GM18511 (cell line): ENCODE results near the gene BANF1.
A peak's percentile ranks its signal among the peaks of the same experiment; 100 is the strongest.

Experiments used
- ATAC-seq: cut with Tn5 transposase; IDR thresholded peaks from one replicate; pipeline ENCODE4 v1.9.1; 2021; ENCODE audit warnings: mild to moderate bottlenecking, moderate library complexity; ENCODE audit not compliant: unreplicated experiment

Gene BANF1, protein sequence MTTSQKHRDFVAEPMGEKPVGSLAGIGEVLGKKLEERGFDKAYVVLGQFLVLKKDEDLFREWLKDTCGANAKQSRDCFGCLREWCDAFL

DNA sequence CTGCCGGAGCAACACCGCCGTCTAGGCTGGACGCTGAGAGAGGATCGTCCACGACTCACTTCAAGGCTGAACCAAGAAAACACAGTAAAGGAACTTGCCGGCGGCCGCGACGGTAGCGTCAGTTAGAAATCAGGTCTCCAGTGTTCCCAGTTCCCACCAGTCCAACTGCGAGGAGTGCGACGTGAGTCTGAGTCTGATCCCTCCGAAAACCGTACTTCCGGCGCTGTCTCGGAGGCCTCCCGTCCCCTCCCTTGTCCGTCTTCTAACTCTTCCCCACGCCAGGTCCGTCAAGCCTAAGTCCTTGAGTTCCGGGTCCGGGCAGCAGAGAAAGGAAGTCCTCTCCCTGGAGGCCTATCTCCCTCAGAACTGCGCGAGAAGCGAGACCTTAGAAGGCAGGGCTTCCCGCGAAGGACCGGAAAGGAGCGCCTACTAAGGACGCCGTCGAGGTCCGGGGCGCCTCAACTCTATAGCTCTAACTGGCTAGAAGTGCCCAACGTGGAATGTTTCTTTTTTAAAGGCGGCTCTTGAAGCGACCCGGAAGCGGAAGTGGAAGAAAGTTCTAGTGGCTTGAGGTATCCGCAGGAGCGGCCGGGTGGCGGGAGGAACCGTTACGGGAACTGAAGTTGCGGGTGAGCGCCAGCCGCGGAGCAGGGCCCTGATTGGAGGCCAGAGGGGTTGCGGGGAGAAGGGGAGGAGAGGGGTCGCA, at the start of gene BANF1, which contains the start of gene EIF1AD:
BANF1 (plus strand) TSS at position 562 of the 706 bp plus-strand sequence. CDS start 748 bp downstream, outside the sequence.
EIF1AD (minus strand) TSS at position 216 of the 706 bp plus-strand sequence. CDS start 1,768 bp downstream, outside the sequence.
- peak; percentile 94 for ATAC-seq

DNA sequence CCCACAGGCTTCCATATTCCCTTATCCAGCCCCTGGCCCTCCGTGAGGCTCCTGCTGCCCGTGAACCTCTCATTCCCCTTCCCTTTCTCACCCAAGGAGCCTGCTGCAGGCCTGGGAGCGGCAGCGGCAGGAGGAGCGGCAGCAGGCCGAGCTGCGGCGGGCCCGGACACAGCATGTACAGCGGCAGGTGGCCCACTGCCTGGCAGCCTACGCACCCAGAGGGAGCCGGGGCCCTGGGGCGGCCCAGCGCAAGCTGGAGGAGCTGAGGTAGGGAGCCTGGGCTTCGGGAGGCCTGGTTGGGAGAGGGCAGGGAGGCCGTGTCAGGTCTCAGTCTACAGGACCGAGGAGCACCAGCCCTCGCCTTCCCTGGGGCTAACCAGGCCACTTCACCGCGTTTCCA, 48.8 kb upstream of the BANF1 start:
- no peak for ATAC-seq

DNA sequence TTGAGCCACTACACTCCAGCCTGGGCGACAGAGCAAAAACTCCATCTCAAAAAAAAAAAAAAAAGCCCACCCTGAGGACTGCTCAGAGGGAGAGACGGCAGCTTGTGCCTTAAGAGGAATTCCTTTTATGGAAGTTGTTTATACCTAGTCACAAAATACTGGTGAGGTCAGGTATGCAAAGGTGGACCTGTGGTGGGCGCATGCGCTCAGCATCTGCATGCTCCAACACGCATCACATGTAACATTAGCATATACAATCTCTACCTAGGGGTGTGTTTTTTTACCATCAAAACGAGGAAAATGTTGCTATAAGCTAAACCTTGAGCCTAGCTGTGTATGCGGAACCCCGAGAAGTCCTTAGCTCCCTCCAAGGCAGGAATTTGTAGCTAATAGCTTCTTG, 47.5 kb upstream of the BANF1 start:
- ATAC-seq: no peak

DNA sequence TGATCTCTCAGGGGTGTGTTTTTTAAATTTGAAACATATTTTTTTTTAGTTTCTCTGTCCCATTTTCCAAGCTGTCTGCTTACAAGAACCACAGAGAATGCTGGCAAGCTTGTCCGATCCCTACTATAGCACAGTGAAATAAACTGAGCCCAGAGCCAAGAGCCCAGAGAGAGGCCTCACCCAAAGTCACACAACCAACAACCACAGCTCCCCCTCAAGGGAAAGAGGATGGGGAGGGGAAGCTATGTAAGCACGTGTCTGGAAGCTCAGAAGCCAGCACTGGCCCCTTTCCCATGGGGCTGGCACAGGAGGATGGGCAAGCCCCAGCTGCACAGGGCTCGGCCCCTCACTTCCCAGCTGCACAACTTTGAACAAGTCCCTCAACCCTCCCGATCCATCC, 44.0 kb upstream of the BANF1 start:
- no peak for ATAC-seq

DNA sequence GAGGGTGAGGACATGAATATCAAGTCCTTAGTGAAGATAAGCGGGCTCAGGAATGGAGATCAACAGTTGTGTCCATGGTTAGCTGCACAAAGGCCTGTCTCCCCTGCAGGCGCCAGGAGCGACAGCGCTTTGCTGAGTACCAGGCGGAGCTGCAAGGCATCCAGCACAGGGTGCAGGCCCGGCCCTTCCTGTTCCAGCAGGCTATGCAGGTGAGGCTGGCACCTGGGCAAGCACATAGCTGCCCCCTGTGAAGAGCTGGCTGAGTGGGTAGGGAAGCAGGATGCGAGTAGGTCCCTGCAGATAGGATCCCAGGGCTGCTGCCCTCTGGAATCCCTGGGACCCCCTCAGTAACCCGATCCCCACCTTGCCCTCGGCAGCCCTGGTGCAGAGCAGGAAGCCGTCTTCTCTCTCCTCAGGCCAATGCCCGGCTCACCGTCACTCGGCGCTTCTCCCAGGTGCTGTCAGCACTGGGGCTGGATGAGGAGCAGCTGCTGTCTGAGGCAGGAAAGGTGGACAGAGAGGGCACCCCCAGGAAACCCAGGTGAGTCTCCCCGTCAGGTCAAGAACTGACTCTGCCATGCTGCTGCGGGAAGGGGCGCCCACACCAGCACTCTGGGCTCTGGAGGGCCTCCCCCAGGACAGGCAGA, 43.4 kb upstream of the BANF1 start:
- no peak for ATAC-seq

DNA sequence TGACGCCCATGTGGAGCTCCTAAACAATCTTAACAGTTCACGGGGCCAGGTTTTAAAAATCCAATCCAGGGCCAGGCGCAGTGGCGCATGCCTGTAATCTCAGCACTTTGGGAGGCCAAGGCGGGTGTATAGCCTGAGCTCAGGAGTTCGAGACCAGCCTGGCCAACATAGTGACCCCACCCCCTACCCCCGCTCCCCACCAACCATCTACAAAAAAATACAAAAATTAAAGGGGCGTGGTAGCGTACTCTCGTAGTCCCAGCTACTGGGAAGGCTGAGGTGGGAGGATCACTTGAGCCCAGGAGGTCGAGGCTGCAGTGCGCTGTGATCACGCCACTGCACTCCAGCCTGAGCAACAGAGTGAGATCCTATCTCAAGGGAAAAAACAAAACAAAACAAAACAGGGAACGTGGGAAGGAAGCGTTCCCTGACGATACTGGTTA, 41.5 kb upstream of the BANF1 start:
- ATAC-seq: no peak

DNA sequence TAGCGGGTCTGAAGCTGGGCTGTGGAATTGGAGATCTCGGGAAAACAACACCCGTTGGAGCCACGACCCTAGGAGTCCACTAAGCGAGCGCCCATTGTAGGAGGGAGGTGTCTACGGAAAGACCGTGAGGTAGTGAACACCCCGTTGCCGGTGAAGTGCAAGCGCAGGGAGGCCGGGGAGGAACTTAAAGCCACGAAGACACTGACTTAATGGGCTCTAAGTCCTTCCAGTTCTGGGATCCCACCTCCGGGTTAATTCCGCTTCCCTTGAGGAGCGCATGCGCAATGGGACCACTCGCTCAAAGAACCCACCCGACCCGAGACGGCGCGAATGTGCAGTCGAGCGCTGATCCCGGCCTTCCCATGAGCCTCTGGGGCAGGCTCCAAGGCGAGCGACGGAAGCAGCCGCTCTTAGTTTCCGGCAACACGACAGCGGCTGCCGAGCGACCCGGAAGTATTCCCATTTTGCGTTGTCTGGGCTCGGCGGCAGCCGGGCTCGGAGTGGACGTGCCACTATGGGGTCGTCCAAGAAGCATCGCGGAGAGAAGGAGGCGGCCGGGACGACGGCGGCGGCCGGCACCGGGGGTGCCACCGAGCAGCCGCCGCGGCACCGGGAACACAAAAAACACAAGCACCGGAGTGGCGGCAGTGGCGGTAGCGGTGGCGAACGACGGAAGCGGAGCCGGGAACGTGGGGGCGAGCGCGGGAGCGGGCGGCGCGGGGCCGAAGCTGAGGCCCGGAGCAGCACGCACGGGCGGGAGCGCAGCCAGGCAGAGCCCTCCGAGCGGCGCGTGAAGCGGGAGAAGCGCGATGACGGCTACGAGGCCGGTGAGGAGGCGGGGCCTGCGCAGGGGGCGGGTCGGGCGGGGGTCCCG, 40.8 kb upstream of the BANF1 start, which contains the start of gene SART1:
SART1 (plus strand) TSS at position 468 of the 874 bp plus-strand sequence; CDS start at position 515, 47 bp downstream.
- peak; percentile 88 for ATAC-seq

DNA sequence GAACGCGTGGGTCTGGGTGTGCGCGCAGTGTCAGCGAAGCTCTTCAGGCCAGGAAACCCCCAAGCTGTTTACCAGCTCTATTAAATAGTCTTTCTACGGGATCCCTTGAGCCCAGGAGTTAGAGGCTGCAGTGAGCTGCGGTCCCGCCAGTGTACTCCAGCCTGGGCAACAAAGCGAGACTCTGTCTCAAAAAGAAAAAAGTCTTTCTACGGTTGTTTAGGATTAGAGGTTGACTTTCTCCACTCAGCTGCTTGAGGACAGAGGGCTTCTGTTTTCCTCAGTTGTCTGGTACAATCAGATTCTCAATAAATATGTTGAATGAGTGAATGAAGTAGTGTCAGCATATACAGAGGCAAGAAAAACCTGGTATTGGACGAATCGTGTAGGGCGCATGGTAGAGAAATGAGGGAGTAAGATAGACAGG, 40.1 kb upstream of the BANF1 start:
- no peak for ATAC-seq

DNA sequence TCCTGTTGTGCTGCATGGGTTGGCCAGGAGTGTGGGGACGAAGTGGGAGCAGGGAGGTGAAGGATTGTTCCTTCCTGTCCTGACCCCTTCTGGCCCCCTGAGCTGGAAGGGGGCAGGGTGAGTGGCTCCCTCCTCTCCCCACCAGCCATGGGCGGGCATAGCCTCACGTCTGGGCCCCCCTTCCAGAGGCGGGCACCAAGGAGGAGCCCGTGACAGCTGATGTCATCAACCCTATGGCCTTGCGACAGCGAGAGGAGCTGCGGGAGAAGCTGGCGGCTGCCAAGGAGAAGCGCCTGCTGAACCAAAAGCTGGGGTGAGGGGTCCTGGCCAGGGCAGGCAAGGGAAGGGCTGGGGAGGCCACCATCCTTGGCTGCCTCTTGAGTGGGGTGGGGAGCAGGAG, 37.4 kb upstream of the BANF1 start:
- ATAC-seq: no peak

DNA sequence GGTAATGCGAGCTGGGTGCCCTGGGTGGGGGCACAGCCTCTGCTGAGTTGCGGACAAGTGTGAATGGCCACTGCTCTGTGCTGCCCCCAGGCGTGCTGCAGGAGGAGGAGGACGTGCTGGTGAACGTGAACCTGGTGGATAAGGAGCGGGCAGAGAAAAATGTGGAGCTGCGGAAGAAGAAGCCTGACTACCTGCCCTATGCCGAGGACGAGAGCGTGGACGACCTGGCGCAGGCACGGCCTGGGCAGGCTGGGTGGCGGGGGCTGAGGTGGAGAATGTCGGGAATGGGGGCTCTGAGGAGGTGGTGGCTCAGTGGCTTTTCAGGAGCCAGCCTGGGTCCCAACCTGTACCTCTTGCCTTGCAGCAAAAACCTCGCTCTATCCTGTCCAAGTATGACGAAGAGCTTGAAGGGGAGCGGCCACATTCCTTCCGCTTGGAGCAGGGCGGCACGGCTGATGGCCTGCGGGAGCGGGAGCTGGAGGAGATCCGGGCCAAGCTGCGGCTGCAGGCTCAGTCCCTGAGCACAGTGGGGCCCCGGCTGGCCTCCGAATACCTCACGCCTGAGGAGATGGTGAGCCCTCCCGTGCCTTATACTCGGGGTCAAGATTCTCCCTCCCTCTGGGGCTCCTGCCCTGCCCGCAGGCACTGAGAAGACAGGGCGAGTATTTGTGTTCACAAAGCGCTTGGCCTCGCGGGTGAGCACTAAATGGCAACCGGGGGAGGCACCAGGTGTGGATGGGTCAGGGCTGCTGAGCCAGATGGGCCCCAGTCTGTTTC, 36.1 kb upstream of the BANF1 start:
- ATAC-seq: no peak

DNA sequence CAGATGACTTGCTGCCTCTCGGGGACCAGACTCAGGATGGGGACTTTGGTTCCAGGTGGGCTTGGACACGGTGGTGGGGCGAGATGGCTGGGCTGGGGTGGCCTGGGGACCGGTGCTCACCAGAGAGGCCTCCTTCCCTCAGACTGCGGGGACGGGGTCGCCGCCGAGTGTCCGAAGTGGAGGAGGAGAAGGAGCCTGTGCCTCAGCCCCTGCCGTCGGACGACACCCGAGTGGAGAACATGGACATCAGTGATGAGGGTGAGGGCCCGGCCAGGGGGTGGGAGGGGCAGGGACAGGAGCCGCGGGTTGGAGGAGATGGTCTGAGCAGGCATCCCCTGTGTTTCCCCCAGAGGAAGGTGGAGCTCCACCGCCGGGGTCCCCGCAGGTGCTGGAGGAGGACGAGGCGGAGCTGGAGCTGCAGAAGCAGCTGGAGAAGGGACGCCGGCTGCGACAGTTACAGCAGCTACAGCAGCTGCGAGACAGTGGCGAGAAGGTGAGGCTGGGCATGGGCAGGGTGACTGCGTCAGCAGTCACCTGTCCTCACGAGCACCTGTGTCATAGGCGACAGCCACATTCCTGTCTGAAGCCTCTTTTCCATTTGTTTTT, 34.9 kb upstream of the BANF1 start:
- ATAC-seq: no peak

DNA sequence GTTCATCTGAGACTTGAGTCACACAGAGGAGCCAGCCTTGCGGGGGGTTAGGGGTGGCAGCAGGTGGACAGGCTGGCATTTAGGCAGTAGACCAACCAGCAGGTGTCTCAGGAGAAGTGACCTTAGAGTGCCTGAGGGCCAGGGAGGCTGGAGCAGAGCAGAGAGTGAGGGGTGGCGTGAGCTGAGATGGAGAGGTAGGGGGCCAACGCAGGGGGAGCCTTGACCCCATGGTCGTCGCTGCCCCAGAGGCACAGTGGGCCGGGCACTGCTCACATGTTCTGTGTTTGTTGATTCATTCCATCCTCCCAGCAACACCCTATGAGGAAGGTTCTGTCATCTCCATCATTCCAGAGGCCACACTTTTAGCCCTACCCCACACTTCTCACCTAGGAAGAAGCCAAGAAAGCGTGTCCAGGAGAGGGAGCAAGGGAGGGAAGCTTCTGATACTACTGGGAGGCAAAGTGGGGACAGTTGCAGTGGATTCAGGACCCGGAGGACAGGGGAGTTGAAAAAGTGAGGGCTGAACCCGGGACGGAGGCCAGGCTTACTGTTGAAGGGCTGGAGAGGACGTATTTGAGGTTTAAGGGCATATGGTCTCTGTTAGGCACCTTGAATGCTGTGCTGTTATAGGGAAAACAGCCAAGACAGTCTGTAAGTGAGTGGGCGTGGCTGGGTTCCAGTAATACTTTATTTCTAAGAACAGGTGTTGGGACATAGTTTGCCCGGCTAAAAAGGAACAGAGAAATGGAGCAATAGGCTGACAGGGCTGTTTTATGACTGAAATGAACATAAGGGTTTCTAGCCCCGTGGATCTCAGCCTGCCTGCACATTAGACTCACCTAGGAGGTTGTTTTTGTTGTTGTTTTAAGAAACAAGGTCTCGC, 33.5 kb upstream of the BANF1 start:
- ATAC-seq: no peak

DNA sequence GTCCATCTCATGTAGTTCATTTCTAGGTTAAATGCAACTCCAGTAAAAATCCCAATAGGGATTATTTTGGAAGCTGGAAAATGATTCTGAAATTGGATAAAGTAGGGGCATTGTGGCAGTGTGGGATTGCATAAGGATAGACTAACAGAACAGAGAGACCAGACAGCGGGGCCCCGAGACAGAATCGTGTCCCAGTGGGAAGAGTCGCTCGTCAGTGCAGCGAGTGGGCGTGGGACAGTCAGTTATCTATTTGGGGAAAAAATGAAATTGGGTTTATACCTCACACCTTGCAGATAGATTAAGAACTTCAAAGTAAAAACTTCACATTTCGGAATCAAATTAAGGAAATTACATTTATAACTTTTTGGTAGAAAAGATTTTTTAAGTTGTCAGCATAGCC, 30.2 kb upstream of the BANF1 start:
- ATAC-seq: no peak

DNA sequence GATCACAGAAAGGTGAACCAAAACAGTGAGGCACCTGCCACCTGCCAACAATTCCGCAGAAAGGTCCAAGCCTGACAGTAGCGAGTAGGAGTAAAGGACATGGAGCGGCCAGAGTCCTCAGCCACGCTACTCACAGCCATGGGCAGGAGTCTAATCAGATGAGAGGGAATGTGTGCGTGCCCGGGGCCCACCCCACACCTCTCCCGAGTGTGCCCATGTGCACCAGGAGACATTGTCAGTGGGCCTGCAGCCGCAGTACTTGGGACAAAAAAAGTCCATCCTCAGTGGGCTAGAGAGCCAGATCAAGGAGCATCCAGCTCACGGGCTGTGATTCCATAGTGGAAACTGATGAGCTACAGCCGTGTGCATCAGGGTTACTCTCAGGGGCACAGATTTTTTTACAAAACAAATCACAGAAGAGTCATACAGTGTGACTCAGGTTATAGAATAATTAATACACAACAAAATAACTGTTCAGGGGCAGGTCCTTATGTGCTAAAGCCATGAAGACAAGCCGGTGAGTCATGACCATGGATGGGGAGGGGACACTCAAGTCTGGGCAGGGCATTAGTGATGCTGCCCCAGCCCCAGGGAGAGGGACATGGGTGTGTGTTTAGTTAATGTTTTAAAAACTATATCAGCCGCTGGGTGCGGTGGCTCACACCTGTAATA, 28.7 kb upstream of the BANF1 start:
- ATAC-seq: no peak

DNA sequence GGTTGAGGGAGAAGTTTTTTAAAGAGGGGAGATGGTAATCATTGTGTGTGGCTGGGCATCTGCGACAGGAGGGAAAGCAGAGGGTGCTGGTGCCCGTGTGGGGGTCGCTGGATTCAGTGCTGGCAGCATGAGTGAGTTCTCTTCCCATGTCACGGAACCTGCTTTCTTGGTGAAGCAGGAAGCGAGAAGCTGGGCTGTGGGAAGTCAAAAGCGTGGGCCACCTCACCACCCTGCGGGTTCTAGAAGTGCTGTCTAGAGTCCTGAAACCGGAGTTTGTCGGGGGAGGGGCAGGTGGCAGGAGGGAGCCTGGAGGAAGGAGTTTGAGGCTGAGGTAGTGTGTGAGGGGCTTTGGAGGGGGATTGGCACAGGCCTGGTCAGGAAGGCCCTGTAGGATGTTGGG, 26.5 kb upstream of the BANF1 start:
- no peak for ATAC-seq

DNA sequence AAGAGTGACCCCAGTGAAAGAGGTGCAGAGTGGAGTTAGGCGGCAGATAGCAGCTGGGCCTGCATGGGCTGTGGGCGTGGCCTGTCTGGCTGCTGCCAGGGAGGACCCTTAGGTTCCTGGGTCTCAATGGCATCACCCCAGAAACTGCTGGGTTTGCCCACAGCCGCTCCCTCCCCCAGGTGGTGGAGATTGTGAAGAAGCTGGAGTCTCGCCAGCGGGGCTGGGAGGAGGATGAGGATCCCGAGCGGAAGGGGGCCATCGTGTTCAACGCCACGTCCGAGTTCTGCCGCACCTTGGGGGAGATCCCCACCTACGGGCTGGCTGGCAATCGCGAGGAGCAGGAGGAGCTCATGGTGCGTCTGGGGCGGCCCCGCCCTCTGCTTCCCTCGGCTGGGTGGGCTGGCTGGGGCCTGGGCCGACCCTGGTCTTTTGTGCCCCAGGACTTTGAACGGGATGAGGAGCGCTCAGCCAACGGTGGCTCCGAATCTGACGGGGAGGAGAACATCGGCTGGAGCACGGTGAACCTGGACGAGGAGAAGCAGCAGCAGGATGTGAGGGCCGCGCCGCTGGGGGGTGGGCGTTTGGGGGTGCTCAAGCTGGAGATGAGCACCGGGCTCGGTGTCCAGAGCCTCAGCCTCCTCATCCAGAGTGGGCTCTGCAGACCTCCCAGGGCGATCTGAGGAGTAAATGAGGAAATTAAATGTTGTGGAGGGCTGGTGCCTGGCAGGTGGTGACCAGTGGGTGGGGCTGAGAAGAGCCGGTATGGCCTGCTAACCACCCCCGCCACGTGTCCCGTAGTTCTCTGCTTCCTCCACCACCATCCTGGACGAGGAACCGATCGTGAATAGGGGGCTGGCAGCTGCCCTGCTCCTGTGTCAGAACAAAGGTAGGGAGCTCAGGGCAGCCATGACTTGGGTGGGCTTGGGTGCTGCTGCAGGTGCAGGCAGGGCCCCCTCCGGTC, 25.8 kb upstream of the BANF1 start:
- ATAC-seq: no peak
